SK-N-SH (cell line): ENCODE measurements around the gene CTNNA3. TPM values are rescaled to one million over a fixed set of nuclear protein-coding genes. Genes with fewer than 3 reads are reported as not detected.

Source experiments
- CTCF ChIA-PET: fragments of 300-600, 350-600 bp; formaldehyde crosslinking; extraction: SDS; loops from one replicate; lab custom pipeline; 2021; lab: Yijun Ruan, JAX
- POLR2A ChIA-PET: fragments of 350-600 bp; sonication (Branson Sonifier 250); formaldehyde crosslinking; extraction: SDS; loops from one replicate; lab custom pipeline; 2020; ENCODE audit warnings: antibody characterized with exemption, inconsistent platforms; lab: Yijun Ruan, JAX
- DNase-seq: peaks from one replicate; pipeline ENCODE4 v3.0.0; 2012
- H2AFZ ChIP-seq: fragments of 200-600 bp; sonication (generic); 2 replicates; pipeline ENCODE4 v1.8.1; 2016; ENCODE audit warnings: antibody characterized with exemption, mild to moderate bottlenecking, low read depth
- H3F3A ChIP-seq: fragments of 200-600 bp; sonication (generic); replicated peaks from 2 replicates; pipeline ENCODE3; 2016; ENCODE audit warnings: antibody characterized with exemption, mild to moderate bottlenecking; ENCODE audit not compliant: insufficient read depth
- H3K27ac ChIP-seq, 2 experiments: fragments of 200-500 bp in 1 of 2; fragments of 200-600 bp in 1 of 2; sonication (Bioruptor generic) in 1 of 2; sonication (generic), shearing (Covaris generic) in 1 of 2; 2 replicates each; pipeline versions ENCODE4 v1.5.1 to v1.6.1; 2014 to 2016; ENCODE audit warnings: low read depth in 2 of 2, inconsistent platforms in 1 of 2, low read length in 1 of 2, mild to moderate bottlenecking in 1 of 2, mixed read lengths in 1 of 2
- H3K27me3 ChIP-seq: fragments of 200-600 bp; sonication (generic), shearing (Covaris generic); 2 replicates; pipeline ENCODE4 v1.6.1; 2016; ENCODE audit warnings: mixed run types; ENCODE audit not compliant: insufficient read depth
- H3K36me3 ChIP-seq, 2 experiments: fragments of 200-500 bp in 1 of 2; fragments of 200-600 bp in 1 of 2; sonication (Bioruptor generic) in 1 of 2; sonication (generic) in 1 of 2; replicated peaks in 1 of 2; 2 replicates each; pipeline versions ENCODE3 to v1.5.1; 2014 to 2016; ENCODE audit warnings: low read length in 1 of 2, mild to moderate bottlenecking in 1 of 2; ENCODE audit not compliant: insufficient read depth in 2 of 2, control insufficient read depth in 1 of 2
- H3K4me1 ChIP-seq, 2 experiments: fragments of 200-500 bp in 1 of 2; fragments of 200-600 bp in 1 of 2; sonication (Bioruptor generic) in 1 of 2; sonication (generic), shearing (Covaris generic) in 1 of 2; 2 replicates each; pipeline versions ENCODE4 v1.5.1 to v1.6.1; 2014 to 2016; ENCODE audit warnings: low read depth in 1 of 2, low read length in 1 of 2, mixed run types in 1 of 2; ENCODE audit not compliant: insufficient read depth in 2 of 2, control insufficient read depth in 1 of 2
- H3K4me2 ChIP-seq: fragments of 200-600 bp; sonication (generic), shearing (Covaris generic); 2 replicates; pipeline ENCODE4 v1.6.1; 2017; ENCODE audit warnings: mixed run types
- H3K4me3 ChIP-seq, 2 experiments: fragments of 200-500 bp in 1 of 2; fragments of 200-600 bp in 1 of 2; sonication (Bioruptor generic) in 1 of 2; sonication (generic), shearing (Covaris generic) in 1 of 2; 2 replicates each; pipeline versions ENCODE4 v1.5.1 to v1.8.1; 2014 to 2016; ENCODE audit warnings: low read depth in 2 of 2, inconsistent platforms in 1 of 2, low read length in 1 of 2, mild to moderate bottlenecking in 1 of 2, mixed read lengths in 1 of 2, moderate library complexity in 1 of 2
- H3K79me2 ChIP-seq: fragments of 200-600 bp; sonication (generic); 2 replicates; pipeline ENCODE4 v1.8.1; 2017; ENCODE audit warnings: mild to moderate bottlenecking; ENCODE audit not compliant: insufficient read depth
- H3K9ac ChIP-seq: fragments of 200-600 bp; sonication (generic); 2 replicates; pipeline ENCODE4 v1.6.1; 2017; ENCODE audit warnings: mixed run types
- H3K9me2 ChIP-seq: fragments of 200-600 bp; sonication (generic); 2 replicates; pipeline ENCODE4 v1.6.1; 2017; ENCODE audit warnings: mixed run types
- H3K9me3 ChIP-seq: fragments of 200-600 bp; sonication (generic); 2 replicates; pipeline ENCODE4 v1.6.1; 2017; ENCODE audit warnings: mixed run types, mild to moderate bottlenecking, moderate library complexity
- H4K20me1 ChIP-seq: fragments of 200-600 bp; sonication (generic); 2 replicates; pipeline ENCODE4 v1.6.1; 2017; ENCODE audit warnings: mild to moderate bottlenecking, mixed run types; ENCODE audit not compliant: insufficient read depth
- FOSL2 ChIP-seq: IDR thresholded peaks from 2 replicates; pipeline ENCODE4 v1.4.0; 2012; ENCODE audit warnings: low read depth, mild to moderate bottlenecking, moderate library complexity, borderline replicate concordance
- FOXJ3 ChIP-seq: sonication (generic); formaldehyde crosslinking; IDR thresholded peaks from 2 replicates; pipeline ENCODE4 v1.5.1; 2020; ENCODE audit warnings: mild to moderate bottlenecking, missing genetic modification reagents
- FOXM1 ChIP-seq: IDR thresholded peaks from 2 replicates; pipeline ENCODE4 v1.4.0; 2012; ENCODE audit warnings: low read depth, mild to moderate bottlenecking
- GATA2 ChIP-seq: sonication (generic); formaldehyde crosslinking; IDR thresholded peaks from 2 replicates; pipeline ENCODE4 v1.5.0; 2020; ENCODE audit warnings: mild to moderate bottlenecking, missing genetic modification reagents
- JUND ChIP-seq: IDR thresholded peaks from 2 replicates; pipeline ENCODE4 v1.4.0; 2012
- MXI1 ChIP-seq: IDR thresholded peaks from 2 replicates; pipeline ENCODE4 v1.6.1; 2012; ENCODE audit warnings: mild to moderate bottlenecking, low read depth, low read length, improper control_type of control experiment
- RAD21 ChIP-seq: IDR thresholded peaks from 2 replicates; pipeline ENCODE4 v1.6.1; 2012; ENCODE audit warnings: mild to moderate bottlenecking, low read length
- RCOR1 ChIP-seq: fragments of 150-350 bp; IDR thresholded peaks from 2 replicates; pipeline ENCODE4 v1.6.1; 2017; ENCODE audit warnings: antibody characterized with exemption, low read length
- RXRA ChIP-seq: IDR thresholded peaks from 2 replicates; pipeline ENCODE4 v1.4.0; 2012; ENCODE audit warnings: low read depth, mild to moderate bottlenecking, borderline replicate concordance
- TAF1 ChIP-seq: IDR thresholded peaks from 2 replicates; pipeline ENCODE4 v1.6.1; 2012; ENCODE audit warnings: low read depth, mild to moderate bottlenecking, low read length, moderate library complexity, borderline replicate concordance
- TCF12 ChIP-seq: IDR thresholded peaks from 2 replicates; pipeline ENCODE4 v1.4.0; 2012
- TEAD4 ChIP-seq: IDR thresholded peaks from 2 replicates; pipeline ENCODE4 v1.4.0; 2012; ENCODE audit warnings: mild to moderate bottlenecking, borderline replicate concordance; ENCODE audit not compliant: insufficient read depth
- WGBS: methylation state at CpG from one replicate; pipeline ENCODE4 v1.1.6; 2017; ENCODE audit warnings: low lambda C conversion rate; 5-methylcytosine and 5-hydroxymethylcytosine counted together
- polyA plus RNA-seq, 3 experiments: library from polyadenylated mRNA; depleted of rRNA; stranded (reverse); fragments of >200 nt; gene quantifications; 2 replicates each; pipeline ENCODE4 v1.2.3, GENCODE V29; 2012
- TF ChIP-seq, protein P1 (sequence below): IDR thresholded peaks from 2 replicates; pipeline ENCODE4; 2012
- TF ChIP-seq, protein P2 (sequence below): fragments of 200-600 bp; sonication (generic); IDR thresholded peaks from 2 replicates; pipeline ENCODE4 v1.6.1; 2017; ENCODE audit warnings: antibody characterized with exemption, mild to moderate bottlenecking, moderate library complexity
- TF ChIP-seq, protein P3 (sequence below): IDR thresholded peaks from 2 replicates; pipeline ENCODE4 v1.4.0; 2012; ENCODE audit warnings: low read depth

CTNNA3 gene
- polyA plus RNA-seq, 1 of the 3 experiments (the other 2 are of a cell fraction), result not detected

DNA sequence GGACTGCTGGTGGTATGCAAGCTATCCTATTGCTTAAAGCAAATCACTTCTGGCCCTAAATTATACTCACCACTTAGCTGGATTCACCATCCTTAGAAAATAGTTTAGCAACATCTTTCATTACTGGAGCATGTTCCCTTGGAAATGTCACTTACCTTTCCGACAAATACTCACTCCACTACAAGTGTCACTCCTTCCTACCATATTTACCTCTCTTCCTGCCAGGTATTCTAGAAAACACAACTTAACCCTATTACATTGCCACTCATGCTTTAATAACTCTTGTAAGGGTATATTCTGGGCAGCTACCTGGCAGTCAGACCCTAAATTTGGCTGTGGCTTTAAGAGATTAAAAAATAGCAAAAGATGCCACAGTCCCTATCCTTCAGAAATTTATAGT, 37.5 kb upstream of the CTNNA3 start:
- Histone ChIP-seq H3K9me2 (no peaks in the 10 kb centered on the region), H3K4me2 (no peak overlapping the region), H3K36me3 (no peaks in the 10 kb centered on the region), H3K27ac (no peak overlapping the region), H3K79me2 (no peaks in the 10 kb centered on the region), H3K4me1 (no peaks in the 10 kb centered on the region), H3K9me3 (no peaks in the 10 kb centered on the region), H3F3A (no peaks in the 10 kb centered on the region), H3K9ac (no peak overlapping the region)
- ChIA-PET POLR2A (no interaction called here), CTCF (interaction anchor here (2.0 kb wide), 1 partner anchor 46 kb away, joined by 7 read pairs; no protein-coding TSS in a partner anchor)
- WGBS, result 25% methylated on average over 1 of the region's 1 CpG
- TF ChIP-seq RXRA (no peak), FOXJ3 (CRISPR knock-in tag) (no peak), RCOR1 (no peak), MXI1 (no peak), TAF1 (no peak)
- TF ChIP-seq, protein P1, sequence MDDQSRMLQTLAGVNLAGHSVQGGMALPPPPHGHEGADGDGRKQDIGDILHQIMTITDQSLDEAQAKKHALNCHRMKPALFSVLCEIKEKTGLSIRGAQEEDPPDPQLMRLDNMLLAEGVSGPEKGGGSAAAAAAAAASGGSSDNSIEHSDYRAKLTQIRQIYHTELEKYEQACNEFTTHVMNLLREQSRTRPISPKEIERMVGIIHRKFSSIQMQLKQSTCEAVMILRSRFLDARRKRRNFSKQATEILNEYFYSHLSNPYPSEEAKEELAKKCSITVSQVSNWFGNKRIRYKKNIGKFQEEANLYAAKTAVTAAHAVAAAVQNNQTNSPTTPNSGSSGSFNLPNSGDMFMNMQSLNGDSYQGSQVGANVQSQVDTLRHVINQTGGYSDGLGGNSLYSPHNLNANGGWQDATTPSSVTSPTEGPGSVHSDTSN, result no peak
- TF ChIP-seq, all 33 proteins: peak for 0
- no peak overlapping the region for H3K4me3 ChIP-seq
- H2AFZ ChIP-seq, result no peak overlapping the region
- H3K27me3 ChIP-seq, result no peaks in the 10 kb centered on the region; the same call in 1 of the 2 replicates
- DNase-seq, result no peak
- no peaks in the 10 kb centered on the region for H4K20me1 ChIP-seq

DNA sequence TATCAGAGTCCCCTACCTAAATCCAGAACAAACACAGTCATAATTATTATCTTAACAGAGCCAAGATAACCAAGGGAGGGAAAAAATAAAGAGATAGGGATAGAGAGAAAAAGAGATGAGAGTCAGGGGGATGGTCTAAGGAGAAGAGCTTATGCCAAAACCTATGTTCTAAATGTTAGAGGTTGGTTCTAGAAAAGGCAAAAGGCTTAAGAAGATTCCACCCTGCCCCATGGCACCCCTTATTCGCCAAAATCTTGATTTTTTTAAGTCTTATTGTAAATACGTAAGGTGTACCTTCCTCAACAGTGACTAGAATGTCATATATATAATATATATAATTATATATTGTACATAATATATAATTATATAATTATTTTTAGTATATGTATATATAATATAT, 29.6 kb upstream of the CTNNA3 start:
- Histone ChIP-seq H3F3A (no peaks in the 10 kb centered on the region), H3K27ac (no peak overlapping the region), H3K4me3 (no peak overlapping the region), H3K4me2 (no peak overlapping the region), H3K79me2 (no peaks in the 10 kb centered on the region), H3K9ac (no peak overlapping the region), H3K9me3 (no peaks in the 10 kb centered on the region), H3K4me1 (no peaks in the 10 kb centered on the region), H3K27me3 (0 out of 2 replicates have a peak, but pooled peaks cover 7% of the 10 kb centered on the region), H3K36me3 (no peaks in the 10 kb centered on the region), H2AFZ (no peak overlapping the region), H3K9me2 (no peaks in the 10 kb centered on the region), H4K20me1 (no peaks in the 10 kb centered on the region)
- DNase-seq, result no peak
- TF ChIP-seq TEAD4 (no peak), GATA2 (CRISPR knock-in tag) (no peak), JUND (no peak), RAD21 (no peak), TCF12 (no peak), FOSL2 (no peak), FOXM1 (no peak)
- TF ChIP-seq, protein P2, sequence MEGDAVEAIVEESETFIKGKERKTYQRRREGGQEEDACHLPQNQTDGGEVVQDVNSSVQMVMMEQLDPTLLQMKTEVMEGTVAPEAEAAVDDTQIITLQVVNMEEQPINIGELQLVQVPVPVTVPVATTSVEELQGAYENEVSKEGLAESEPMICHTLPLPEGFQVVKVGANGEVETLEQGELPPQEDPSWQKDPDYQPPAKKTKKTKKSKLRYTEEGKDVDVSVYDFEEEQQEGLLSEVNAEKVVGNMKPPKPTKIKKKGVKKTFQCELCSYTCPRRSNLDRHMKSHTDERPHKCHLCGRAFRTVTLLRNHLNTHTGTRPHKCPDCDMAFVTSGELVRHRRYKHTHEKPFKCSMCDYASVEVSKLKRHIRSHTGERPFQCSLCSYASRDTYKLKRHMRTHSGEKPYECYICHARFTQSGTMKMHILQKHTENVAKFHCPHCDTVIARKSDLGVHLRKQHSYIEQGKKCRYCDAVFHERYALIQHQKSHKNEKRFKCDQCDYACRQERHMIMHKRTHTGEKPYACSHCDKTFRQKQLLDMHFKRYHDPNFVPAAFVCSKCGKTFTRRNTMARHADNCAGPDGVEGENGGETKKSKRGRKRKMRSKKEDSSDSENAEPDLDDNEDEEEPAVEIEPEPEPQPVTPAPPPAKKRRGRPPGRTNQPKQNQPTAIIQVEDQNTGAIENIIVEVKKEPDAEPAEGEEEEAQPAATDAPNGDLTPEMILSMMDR, result no peak
- TF ChIP-seq, protein P3, sequence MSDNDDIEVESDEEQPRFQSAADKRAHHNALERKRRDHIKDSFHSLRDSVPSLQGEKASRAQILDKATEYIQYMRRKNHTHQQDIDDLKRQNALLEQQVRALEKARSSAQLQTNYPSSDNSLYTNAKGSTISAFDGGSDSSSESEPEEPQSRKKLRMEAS, result no peak
- POLR2A ChIA-PET, result no interaction called here
- 49% methylated on average over 2 of the region's 2 CpGs for WGBS
- CTCF ChIA-PET, result no interaction called here
